Neuron (in vitro differentiated cells): Measurements from ENCODE around the gene CRADD.
"Not testable (repeated sequence)": the region's sequence is repeated elsewhere in the genome, so short reads cannot be mapped to it uniquely, and the experiment has no call there.

Experiments used
- H2AFZ ChIP-seq: one replicate; pipeline ENCODE4 v1.6.1; 2013; ENCODE audit warnings: low read depth, mild to moderate bottlenecking, inconsistent platforms, low read length, moderate library complexity
- H3K27me3 ChIP-seq: one replicate; pipeline ENCODE4 v1.6.1; 2013; ENCODE audit warnings: low read length; ENCODE audit not compliant: insufficient read depth
- H3K36me3 ChIP-seq: one replicate; pipeline ENCODE4 v1.6.1; 2013; ENCODE audit warnings: low read length; ENCODE audit not compliant: insufficient read depth
- H3K4me1 ChIP-seq: one replicate; pipeline ENCODE4 v1.6.1; 2013; ENCODE audit warnings: low read length; ENCODE audit not compliant: insufficient read depth
- H3K4me3 ChIP-seq: 2 replicates; pipeline ENCODE4 v1.5.1; 2013; ENCODE audit warnings: mild to moderate bottlenecking, low read length, moderate library complexity
- H3K9me3 ChIP-seq: one replicate; pipeline ENCODE4 v1.6.1; 2013; ENCODE audit warnings: low read length

The CRADD gene

GRCh38 chr12:93926237-93926636, 249.1 kb downstream of the CRADD start:
- H3K4me1 ChIP-seq, result no peaks in the 10 kb centered on the region
- no peaks in the 10 kb centered on the region for H3K36me3 ChIP-seq
- H2AFZ ChIP-seq, result no peak overlapping the region
- peaks cover 7% of the 10 kb centered on the region for H3K9me3 ChIP-seq
- no peaks in the 10 kb centered on the region for H3K27me3 ChIP-seq
- no peak overlapping the region for H3K4me3 ChIP-seq

GRCh38 chr12:93929081-93929480, 251.9 kb downstream of the CRADD start:
- H3K27me3 ChIP-seq, H3K9me3 ChIP-seq, H3K36me3 ChIP-seq, H3K4me3 ChIP-seq, H2AFZ ChIP-seq, H3K4me1 ChIP-seq: not testable (repeated sequence)

GRCh38 chr12:93937812-93938211, 260.6 kb downstream of the CRADD start:
- H2AFZ ChIP-seq, result no peak overlapping the region
- no peaks in the 10 kb centered on the region for H3K36me3 ChIP-seq
- no peaks in the 10 kb centered on the region for H3K27me3 ChIP-seq
- H3K9me3 ChIP-seq, result peaks cover 7% of the 10 kb centered on the region
- no peaks in the 10 kb centered on the region for H3K4me1 ChIP-seq
- H3K4me3 ChIP-seq, result no peak overlapping the region

- no peak overlapping the region for H3K4me3 ChIP-seq
- no peaks in the 10 kb centered on the region for H3K27me3 ChIP-seq
- no peaks in the 10 kb centered on the region for H3K36me3 ChIP-seq
- H2AFZ ChIP-seq, result no peak overlapping the region
- H3K9me3 ChIP-seq, result peaks cover 7% of the 10 kb centered on the region
- H3K4me1 ChIP-seq, result no peaks in the 10 kb centered on the region
Measured at GRCh38 chr12:93938317-93938716, 261.1 kb downstream of the CRADD start.

GRCh38 chr12:93938931-93939330, 261.8 kb downstream of the CRADD start:
- no peaks in the 10 kb centered on the region for H3K36me3 ChIP-seq
- H2AFZ ChIP-seq, result no peak overlapping the region
- no peaks in the 10 kb centered on the region for H3K4me1 ChIP-seq
- H3K4me3 ChIP-seq, result no peak overlapping the region
- no peaks in the 10 kb centered on the region for H3K27me3 ChIP-seq
- peaks cover 7% of the 10 kb centered on the region for H3K9me3 ChIP-seq

GRCh38 chr12:93939641-93940325, 262.6 kb downstream of the CRADD start:
- no peaks in the 10 kb centered on the region for H3K27me3 ChIP-seq
- H3K4me1 ChIP-seq, result no peaks in the 10 kb centered on the region
- peaks cover 7% of the 10 kb centered on the region for H3K9me3 ChIP-seq
- H3K36me3 ChIP-seq, result no peaks in the 10 kb centered on the region
- H3K4me3 ChIP-seq, result no peak overlapping the region
- H2AFZ ChIP-seq, result no peak overlapping the region

- H3K27me3 ChIP-seq, result no peaks in the 10 kb centered on the region
- no peaks in the 10 kb centered on the region for H3K9me3 ChIP-seq
- no peaks in the 10 kb centered on the region for H3K4me1 ChIP-seq
- H3K36me3 ChIP-seq, result no peaks in the 10 kb centered on the region
- no peak overlapping the region for H2AFZ ChIP-seq
- no peak overlapping the region for H3K4me3 ChIP-seq
Measured at GRCh38 chr12:93943780-93944179, 266.6 kb downstream of the CRADD start.

GRCh38 chr12:93944201-93944600, 267.0 kb downstream of the CRADD start:
- H3K9me3 ChIP-seq, result no peaks in the 10 kb centered on the region
- H3K27me3 ChIP-seq, result no peaks in the 10 kb centered on the region
- no peak overlapping the region for H3K4me3 ChIP-seq
- no peaks in the 10 kb centered on the region for H3K36me3 ChIP-seq
- H3K4me1 ChIP-seq, result no peaks in the 10 kb centered on the region
- H2AFZ ChIP-seq, result no peak overlapping the region
